Esophagus squamous epithelium (tissue), 5 donors: ENCODE measurements around the gene SPPL2B. TPM values are rescaled to one million over a fixed set of nuclear protein-coding genes. Genes with fewer than 3 reads are reported as not detected.

Experiments used
- DNase-seq: peaks from one replicate; lab custom pipeline; 2025; lab: John Stamatoyannopoulos, UW
- H3K27ac ChIP-seq, 4 donors: fragments of 200-600 bp; sonication (generic); one replicate each; pipeline ENCODE4 v1.5.1; 2016 to 2019; ENCODE audit warnings: mild to moderate bottlenecking in 1 of 4
- H3K27me3 ChIP-seq, 4 donors: fragments of 200-600 bp; sonication (generic); 1 replicate in 3 of 4; 2 replicates in 1 of 4; pipeline versions ENCODE4 v1.5.1 to v1.6.0; 2017 to 2021; ENCODE audit warnings: antibody characterized with exemption in 1 of 4
- H3K36me3 ChIP-seq, 3 donors: fragments of 200-600 bp; sonication (generic); one replicate each; pipeline ENCODE4 v1.5.1; 2016 to 2019
- H3K4me1 ChIP-seq, 3 donors: fragments of 200-600 bp; sonication (generic); one replicate each; pipeline ENCODE4 v1.5.1; 2017 to 2019
- H3K4me3 ChIP-seq, 4 donors: fragments of 200-600 bp; sonication (generic); 1 replicate in 3 of 4; 2 replicates in 1 of 4; pipeline ENCODE4 v1.5.1; 2016 to 2019; ENCODE audit warnings: mild to moderate bottlenecking in 2 of 4, moderate library complexity in 1 of 4
- H3K9me3 ChIP-seq, 3 donors: fragments of 200-600 bp; sonication (generic); one replicate each; pipeline ENCODE4 v1.5.1; 2016 to 2019
- POLR2A ChIP-seq, 4 donors: fragments of 450-650 bp; IDR thresholded peaks; one replicate each; pipeline ENCODE4 v1.6.1; 2017; ENCODE audit warnings: antibody characterized with exemption in 4 of 4, mild to moderate bottlenecking in 4 of 4, moderate library complexity in 3 of 4
- WGBS, 2 donors: methylation state at CpG; one replicate each; pipeline ENCODE4 v1.1.5; 2018; 5-methylcytosine and 5-hydroxymethylcytosine counted together
- intact Hi-C: fragments of 100-400 bp; cut with DNase I; formaldehyde crosslinking; loops from one replicate; pipeline ENCODE4 v1.15.0; 2022
- total RNA-seq, 4 donors: library from RNA; depleted of rRNA; stranded (reverse); fragments of >200 nt; gene quantifications; one replicate each; pipeline ENCODE4 v1.1.0, GENCODE V29; 2016
- TF ChIP-seq, protein P1 (sequence below), 6 experiments: fragments of 450-650 bp in 4 of 6; fragments of 200-600 bp in 2 of 6; sonication (generic) in 2 of 6; IDR thresholded peaks; one replicate each; pipeline ENCODE4 v1.5.1; 2016 to 2019; ENCODE audit warnings: antibody characterized with exemption in 6 of 6, mild to moderate bottlenecking in 4 of 6, moderate library complexity in 4 of 6
- donor health status: DM: yes; HTN: yes; CAD: no.

SPPL2B gene
- total RNA-seq, 4 donors from 2014 or later, result 14.7 to 37.7 (median 36.2) TPM

DNA sequence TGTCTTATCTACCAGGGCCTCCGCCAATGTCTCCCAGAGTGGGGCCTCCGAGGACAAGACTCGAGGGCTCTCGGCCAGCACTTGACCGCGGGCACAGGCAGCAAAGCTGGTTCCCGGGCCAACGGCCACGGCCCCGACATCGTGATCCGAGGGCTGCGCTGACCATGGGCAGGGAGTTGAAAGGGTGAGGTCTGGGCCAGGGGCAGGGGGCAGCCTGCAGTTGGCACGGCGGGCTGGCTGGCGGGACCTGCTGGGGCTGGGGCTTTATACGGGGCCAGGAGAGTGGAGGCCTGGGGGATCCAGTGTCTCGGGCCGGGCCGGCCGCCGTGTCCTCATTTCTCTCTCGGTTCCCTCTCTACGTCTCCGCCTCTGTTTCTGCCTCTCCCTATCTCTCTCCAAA is 10.7 kb upstream of the SPPL2B start:
- Histone ChIP-seq H3K36me3 (peaks cover 0 to 22% (median 4%) of the 10 kb centered on the region in 3 donors), H3K4me3 (no peak overlapping the region), H3K9me3 (peaks cover 0 to 7% (median 0%) of the 10 kb centered on the region in 3 donors), H3K4me1 (peaks cover 0 to 4% (median 0%) of the 10 kb centered on the region in 3 donors), H3K27ac (no peak overlapping the region), H3K27me3 (peaks cover 0 to 19% (median 2%) of the 10 kb centered on the region in 4 donors)
- DNase-seq, result no peak
- intact Hi-C loops, result no loop called here
- 85 to 89% methylated on average over 9 to 12 of the region's 25 CpGs for WGBS, 2 donors
- no peak for TF ChIP-seq POLR2A (IDR thresholded peaks at IDR 0.05)
- TF ChIP-seq, protein P1, sequence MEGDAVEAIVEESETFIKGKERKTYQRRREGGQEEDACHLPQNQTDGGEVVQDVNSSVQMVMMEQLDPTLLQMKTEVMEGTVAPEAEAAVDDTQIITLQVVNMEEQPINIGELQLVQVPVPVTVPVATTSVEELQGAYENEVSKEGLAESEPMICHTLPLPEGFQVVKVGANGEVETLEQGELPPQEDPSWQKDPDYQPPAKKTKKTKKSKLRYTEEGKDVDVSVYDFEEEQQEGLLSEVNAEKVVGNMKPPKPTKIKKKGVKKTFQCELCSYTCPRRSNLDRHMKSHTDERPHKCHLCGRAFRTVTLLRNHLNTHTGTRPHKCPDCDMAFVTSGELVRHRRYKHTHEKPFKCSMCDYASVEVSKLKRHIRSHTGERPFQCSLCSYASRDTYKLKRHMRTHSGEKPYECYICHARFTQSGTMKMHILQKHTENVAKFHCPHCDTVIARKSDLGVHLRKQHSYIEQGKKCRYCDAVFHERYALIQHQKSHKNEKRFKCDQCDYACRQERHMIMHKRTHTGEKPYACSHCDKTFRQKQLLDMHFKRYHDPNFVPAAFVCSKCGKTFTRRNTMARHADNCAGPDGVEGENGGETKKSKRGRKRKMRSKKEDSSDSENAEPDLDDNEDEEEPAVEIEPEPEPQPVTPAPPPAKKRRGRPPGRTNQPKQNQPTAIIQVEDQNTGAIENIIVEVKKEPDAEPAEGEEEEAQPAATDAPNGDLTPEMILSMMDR (IDR thresholded peaks at IDR 0.05), result no peak

DNA sequence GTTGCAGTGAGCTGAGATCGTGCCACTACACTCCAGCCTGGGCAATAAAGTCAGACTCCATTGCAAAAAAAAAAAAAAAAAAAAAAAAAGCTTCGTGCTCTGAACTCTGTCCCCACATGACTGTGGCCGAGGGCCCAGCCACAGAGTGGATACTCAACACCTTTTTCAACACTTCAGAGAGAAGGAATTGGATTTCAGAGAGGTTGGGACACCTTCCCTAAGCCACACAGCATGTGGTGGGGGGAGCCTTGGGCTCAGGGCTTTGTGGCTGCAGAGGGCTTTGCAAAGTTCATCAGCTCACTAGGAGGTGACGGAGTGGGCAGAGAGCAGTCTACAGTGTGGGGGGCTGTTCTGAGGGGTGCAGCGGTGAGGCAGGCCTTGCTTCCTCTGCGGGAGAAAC is 9.6 kb upstream of the SPPL2B start:
- no peak for TF ChIP-seq POLR2A (IDR thresholded peaks at IDR 0.05)
- Histone ChIP-seq H3K4me3 (no peak overlapping the region), H3K36me3 (peaks cover 7 to 34% (median 11%) of the 10 kb centered on the region in 3 donors), H3K4me1 (peaks cover 0 to 4% (median 0%) of the 10 kb centered on the region in 3 donors), H3K27ac (no peak overlapping the region), H3K9me3 (peaks cover 0 to 7% (median 0%) of the 10 kb centered on the region in 3 donors), H3K27me3 (peaks cover 0 to 8% (median 0%) of the 10 kb centered on the region in 4 donors)
- intact Hi-C loops, result no loop called here
- 69 to 80% methylated on average over 3 to 5 of the region's 6 CpGs for WGBS, 2 donors
- no peak for DNase-seq

DNA sequence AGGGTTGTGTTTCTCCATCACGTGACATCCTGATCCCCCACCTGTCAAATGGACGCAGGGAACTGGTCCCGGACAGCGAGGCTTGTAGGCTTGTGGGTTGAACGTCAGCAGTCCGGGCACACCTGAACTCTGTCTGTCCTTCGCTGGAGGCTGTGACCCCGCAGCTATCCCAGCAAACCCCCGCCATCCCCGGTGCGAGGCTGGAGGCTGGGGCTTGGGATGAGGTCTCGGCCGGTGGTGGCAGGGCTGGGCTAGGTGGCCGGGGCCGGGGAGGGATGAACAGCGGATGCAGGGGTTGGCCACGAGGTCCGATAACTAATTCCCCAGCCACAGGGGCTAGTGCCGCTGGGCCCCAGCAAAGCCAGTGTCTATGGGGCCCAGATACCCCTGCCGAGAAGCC is 8.9 kb upstream of the SPPL2B start:
- intact Hi-C loops, result no loop called here
- WGBS, 2 donors, result 78 to 93% methylated on average over 9 to 10 of the region's 20 CpGs
- Histone ChIP-seq H3K27me3 (peaks cover 0 to 2% (median 0%) of the 10 kb centered on the region in 4 donors), H3K9me3 (peaks cover 0 to 7% (median 0%) of the 10 kb centered on the region in 3 donors), H3K36me3 (peaks cover 7 to 40% (median 16%) of the 10 kb centered on the region in 3 donors), H3K4me1 (peaks cover 0 to 4% (median 0%) of the 10 kb centered on the region in 3 donors), H3K27ac (no peak overlapping the region), H3K4me3 (no peak overlapping the region)
- no peak for DNase-seq
- no peak for TF ChIP-seq POLR2A (IDR thresholded peaks at IDR 0.05)
- TF ChIP-seq, protein P1 (IDR thresholded peaks at IDR 0.05), result no peak

DNA sequence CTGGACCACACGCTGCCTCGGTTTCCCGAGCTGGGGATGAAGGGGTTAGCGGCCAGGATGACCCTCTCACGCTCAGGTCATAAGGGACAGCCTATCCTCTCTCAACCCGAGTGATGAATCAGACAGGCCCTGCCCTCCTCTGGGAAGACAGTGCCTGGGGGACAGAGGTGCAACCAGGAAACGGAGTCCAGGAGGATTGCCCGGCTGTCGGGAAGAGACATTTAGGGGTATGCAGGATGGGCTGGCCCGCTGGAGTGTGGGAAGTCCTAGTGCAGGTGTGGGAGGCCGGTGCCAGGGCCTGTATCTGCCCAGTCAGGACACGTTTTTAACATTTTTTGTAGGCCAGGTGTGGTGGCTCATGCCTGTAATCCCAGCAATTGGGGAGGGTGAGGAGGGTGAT is 8.4 kb upstream of the SPPL2B start:
- 27 to 45% methylated on average over 4 to 8 of the region's 12 CpGs for WGBS, 2 donors
- intact Hi-C loops, result no loop called here

DNA sequence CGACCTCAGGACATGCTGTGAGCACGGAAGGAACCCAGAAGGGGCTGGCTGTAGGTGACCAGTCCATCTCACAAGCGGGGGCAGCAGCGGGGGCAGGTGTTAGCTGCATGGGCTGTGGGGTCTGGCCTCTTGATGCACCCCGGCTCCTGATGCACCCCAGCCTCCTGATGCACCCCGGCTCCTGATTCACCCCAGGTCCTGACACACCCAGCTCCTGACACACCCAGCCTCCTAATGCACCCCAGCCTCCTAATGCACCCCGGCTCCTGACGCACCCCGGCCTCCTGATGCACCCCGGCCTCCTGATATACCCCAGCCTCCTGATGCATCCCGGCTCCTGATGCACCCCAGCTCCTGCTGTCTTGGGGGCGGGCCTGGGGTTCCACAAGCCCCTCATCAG is 7.5 kb upstream of the SPPL2B start:
- 92 to 97% methylated on average over 5 to 9 of the region's 12 CpGs for WGBS, 2 donors
- intact Hi-C loops, result no loop called here
- H3K4me1 ChIP-seq, result peaks cover 0 to 9% (median 0%) of the 10 kb centered on the region in 3 donors
- no peak overlapping the region for H3K27ac ChIP-seq
- no peak for DNase-seq
- no peak overlapping the region for H3K4me3 ChIP-seq
- no peaks in the 10 kb centered on the region for H3K27me3 ChIP-seq
- TF ChIP-seq, protein P1 (IDR thresholded peaks at IDR 0.05), result no peak
- TF ChIP-seq POLR2A (IDR thresholded peaks at IDR 0.05), result no peak
- H3K9me3 ChIP-seq, result no peaks in the 10 kb centered on the region
- H3K36me3 ChIP-seq, result peaks cover 7 to 54% (median 16%) of the 10 kb centered on the region in 3 donors

More for the DNA sequence above, 8.4 kb upstream of the SPPL2B start:
- H3K27me3 ChIP-seq, result no peaks in the 10 kb centered on the region
- no peak overlapping the region for H3K4me3 ChIP-seq
- no peak overlapping the region for H3K27ac ChIP-seq
- peaks cover 0 to 4% (median 0%) of the 10 kb centered on the region in 3 donors for H3K4me1 ChIP-seq
- H3K9me3 ChIP-seq, result peaks cover 0 to 2% (median 0%) of the 10 kb centered on the region in 3 donors
- peaks cover 7 to 45% (median 16%) of the 10 kb centered on the region in 3 donors for H3K36me3 ChIP-seq
- TF ChIP-seq, protein P1 (IDR thresholded peaks at IDR 0.05), result no peak
- no peak for TF ChIP-seq POLR2A (IDR thresholded peaks at IDR 0.05)
- DNase-seq, result no peak
